ENCODE measurements around the gene PTGER1. TPM values are rescaled to one million over a fixed set of nuclear protein-coding genes. Genes with fewer than 3 reads are reported as not detected.

The PTGER1 gene
- total and polyA plus RNA-seq, 4 donors, result 0.15 to 0.42 (median 0.22) TPM; not detected in 1

- Histone ChIP-seq H3K9ac (ENCODE audit: low read depth in 1 of 2, low read length in 2 of 2) (no peak overlapping the region), H3K9me3 (ENCODE audit: control insufficient read depth in 4 of 4, low read length in 3 of 4) (no peaks in the 10 kb centered on the region), H3K27me3 (ENCODE audit: control insufficient read depth in 4 of 4, insufficient read depth in 4 of 4, low read length in 3 of 4) (peaks cover 0 to 3% (median 0%) of the 10 kb centered on the region in 4 donors), H3K4me1 (ENCODE audit: control insufficient read depth in 4 of 4, insufficient read depth in 4 of 4, low read length in 3 of 4) (peaks cover 5 to 27% (median 18%) of the 10 kb centered on the region in 4 donors), H3K36me3 (ENCODE audit: control insufficient read depth in 4 of 4, insufficient read depth in 3 of 4, low read depth in 1 of 4, low read length in 3 of 4) (peaks cover 7 to 28% (median 9%) of the 10 kb centered on the region in 4 donors), H3K27ac (ENCODE audit: low read depth in 1 of 2, low read length in 2 of 2) (no peak overlapping the region), H3K4me3 (ENCODE audit: low read depth in 1 of 3, low read length in 3 of 3) (no peak overlapping the region)
- TF ChIP-seq NR2F2 (IDR thresholded peaks at IDR 0.05) (no peak), FOXA2 (IDR thresholded peaks at IDR 0.05) (no peak), ATF3 (IDR thresholded peaks at IDR 0.05) (no peak), JUND (IDR thresholded peaks at IDR 0.05) (no peak), CTCF (IDR thresholded peaks at IDR 0.05; ENCODE audit: low read depth, low read length, missing input control) (no peak), RXRA (IDR thresholded peaks at IDR 0.05) (no peak), HNF4G (IDR thresholded peaks at IDR 0.05) (no peak), TAF1 (conservative IDR thresholded peaks at IDR 0.05) (no peak), RAD21 (IDR thresholded peaks at IDR 0.05) (no peak)
- no peak for DNase-seq (ENCODE audit: low spot score)
- WGBS, result 80% methylated on average over 46 of the region's 46 CpGs
Measured at GRCh38 chr19:14471436-14472187, 3.5 kb downstream of the PTGER1 start.

- WGBS, result 93% methylated on average over 32 of the region's 32 CpGs
- no peak for DNase-seq (ENCODE audit: low spot score)
- H3K9me3 ChIP-seq (ENCODE audit: control insufficient read depth in 4 of 4, low read length in 3 of 4), result no peaks in the 10 kb centered on the region
- no peak overlapping the region for H3K27ac ChIP-seq (ENCODE audit: low read depth in 1 of 2, low read length in 2 of 2)
- H3K27me3 ChIP-seq (ENCODE audit: control insufficient read depth in 4 of 4, insufficient read depth in 4 of 4, low read length in 3 of 4), result peaks cover 0 to 3% (median 0%) of the 10 kb centered on the region in 4 donors
- H3K9ac ChIP-seq (ENCODE audit: low read depth in 1 of 2, low read length in 2 of 2), result no peak overlapping the region
- no peak for TF ChIP-seq GABPA (IDR thresholded peaks at IDR 0.05 in 1 of 2, conservative IDR thresholded peaks at IDR 0.05 in 1 of 2)
- no peak for TF ChIP-seq ZBTB33 (IDR thresholded peaks at IDR 0.05)
- no peak for TF ChIP-seq CTCF (IDR thresholded peaks at IDR 0.05; ENCODE audit: low read depth, low read length, missing input control)
- TF ChIP-seq EGR1 (IDR thresholded peaks at IDR 0.05; ENCODE audit: low read depth in 2 of 2), result no peak
- TF ChIP-seq YY1 (IDR thresholded peaks at IDR 0.05), result no peak
- no peak for TF ChIP-seq MAX (IDR thresholded peaks at IDR 0.05)
- no peak for TF ChIP-seq REST (IDR thresholded peaks at IDR 0.05)
- no peak for TF ChIP-seq JUND (IDR thresholded peaks at IDR 0.05)
- TF ChIP-seq NR2F2 (IDR thresholded peaks at IDR 0.05), result no peak
- TF ChIP-seq FOXA2 (IDR thresholded peaks at IDR 0.05), result no peak
- no peak for TF ChIP-seq HNF4A (conservative IDR thresholded peaks at IDR 0.05)
- H3K4me1 ChIP-seq (ENCODE audit: control insufficient read depth in 4 of 4, insufficient read depth in 4 of 4, low read length in 3 of 4), result peaks cover 4 to 26% (median 18%) of the 10 kb centered on the region in 4 donors
- no peak overlapping the region for H3K4me3 ChIP-seq (ENCODE audit: low read depth in 1 of 3, low read length in 3 of 3)
- peaks cover 7 to 31% (median 11%) of the 10 kb centered on the region in 4 donors for H3K36me3 ChIP-seq (ENCODE audit: control insufficient read depth in 4 of 4, insufficient read depth in 3 of 4, low read depth in 1 of 4, low read length in 3 of 4)
Measured at GRCh38 chr19:14470031-14470876, 4.9 kb downstream of the PTGER1 start.

Data from liver (tissue), 9 donors.